Ovary (tissue), 9 donors: ENCODE data around the gene SF3A1. TPM values are rescaled to one million over a fixed set of nuclear protein-coding genes. Genes with fewer than 3 reads are reported as not detected.
A peak's percentile ranks its signal among the peaks of the same experiment; 100 is the strongest.

ENCODE experiments used
- DNase-seq, 5 donors: peaks; one replicate each; pipeline ENCODE4 v3.0.0-alpha.2; 2019 to 2020
- H3K27ac ChIP-seq, 2 donors: fragments of 200-600 bp; one replicate each; pipeline versions ENCODE4 v1.5.1 to v1.8.0; 2019 to 2022
- H3K27me3 ChIP-seq: fragments of 200-600 bp; one replicate; pipeline ENCODE4 v1.8.0; 2022
- H3K36me3 ChIP-seq: fragments of 200-600 bp; sonication (generic); one replicate; pipeline ENCODE4 v1.5.1; 2019
- H3K4me1 ChIP-seq: one replicate; pipeline ENCODE4 v1.8.1; 2013; ENCODE audit warnings: mild to moderate bottlenecking, moderate library complexity; ENCODE audit not compliant: insufficient read depth
- H3K4me3 ChIP-seq: fragments of 200-600 bp; sonication (generic); one replicate; pipeline ENCODE4 v1.5.1; 2017
- H3K9me3 ChIP-seq, 2 donors: fragments of 200-600 bp in 1 of 2; sonication (generic) in 1 of 2; one replicate each; pipeline versions ENCODE4 v1.5.1 to v1.8.1; 2013 to 2019; ENCODE audit warnings: mild to moderate bottlenecking in 1 of 2, moderate library complexity in 1 of 2
- EP300 ChIP-seq: sonication (generic); formaldehyde crosslinking; IDR thresholded peaks from one replicate; pipeline ENCODE4 v1.6.1; 2017; ENCODE audit warnings: antibody characterized with exemption
- POLR2A ChIP-seq: fragments of 450-650 bp; IDR thresholded peaks from one replicate; pipeline ENCODE4 v1.6.1; 2017; ENCODE audit warnings: antibody characterized with exemption, mild to moderate bottlenecking, moderate library complexity
- WGBS, 3 donors: extraction: QIAGEN DNeasy Blood & Tissue Kit in 1 of 3; methylation state at CpG; one replicate each; pipeline versions ENCODE4 v1.1.5 to v1.1.7; 2013 to 2017; 5-methylcytosine and 5-hydroxymethylcytosine counted together
- intact Hi-C, 4 donors: fragments of 100-400 bp; cut with DNase I; formaldehyde crosslinking; loops; one replicate each; pipeline versions ENCODE4 v1.11.0 to v1.15.1; 2022 to 2023
- polyA plus RNA-seq, 2 donors: library from polyadenylated mRNA; stranded (reverse); fragments of 200-250 nt in 1 of 2; fragments of 350-450 nt in 1 of 2; fragmentation: Illumina TruSeq in 1 of 2; extraction: RNeasy Lipid Tissue Mini Kit (QIAGEN cat#74804) in 1 of 2; gene quantifications; one replicate each; pipeline ENCODE4 v1.2.3, GENCODE V29; 2013 to 2014
- total RNA-seq, 7 donors: library from RNA; depleted of rRNA in 2 of 7; stranded (reverse); fragments of >200 nt in 2 of 7; fragmentation: NEBNext Ultra II Directional in 3 of 7; extraction: Animal tissue kit (Norgen Biotek cat#: 25700) in 3 of 7; gene quantifications; one replicate each; pipeline versions ENCODE4 v1.1.0 to v1.2.4, GENCODE V29; 2016 to 2023
- TF ChIP-seq, protein P1 (sequence below), 3 donors: fragments of 450-650 bp in 2 of 3; fragments of 200-600 bp in 1 of 3; IDR thresholded peaks; one replicate each; pipeline versions ENCODE4 v1.5.1 to v1.8.0; 2016 to 2022; ENCODE audit warnings: antibody characterized with exemption in 3 of 3, mild to moderate bottlenecking in 1 of 3
- donor health status: DM: no; HTN: no; CAD: no; lungs with moderate emphysema.
- donor health status: DM: no; HTN: no; CAD: no.
- donor health status: Bipolar disorder and iron deficiency.
- donor health status: DM: yes; HTN: yes; CAD: no.
- donor health status: DM: no; HTN: no; CAD: no.
- donor health status: DM: yes; HTN: yes; CAD: no.

The SF3A1 gene
- total and polyA plus RNA-seq, 9 donors = 36.4 to 211 (median 152) TPM

DNA sequence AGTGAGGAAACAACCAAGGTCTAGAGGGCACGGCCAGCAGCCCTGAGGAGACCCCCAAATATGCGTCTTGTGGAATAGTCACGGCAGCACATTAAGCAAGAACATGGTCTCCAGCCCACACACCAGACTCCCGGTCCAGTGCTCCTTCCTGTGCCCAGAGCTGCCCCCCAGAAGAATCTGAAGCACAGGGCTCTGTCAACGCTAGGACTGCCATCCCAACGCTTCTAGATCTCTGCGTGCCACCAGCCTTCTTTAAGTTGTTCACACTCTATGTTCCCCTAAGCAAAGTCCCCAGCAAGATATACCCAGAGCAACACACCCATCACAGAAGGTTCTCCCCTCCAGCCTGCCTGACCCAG, 36.6 kb upstream of the SF3A1 start:
- H3K4me1 ChIP-seq = peaks cover 4% of the 10 kb centered on the region
- intact Hi-C loops = loop anchor here in 3 of 4 donors (5.0 to 10.0 kb wide), 3 partner anchors 89 to 288 kb away; no protein-coding TSS in a partner anchor
- H3K4me3 ChIP-seq = no peak overlapping the region
- TF ChIP-seq EP300 (no peak), POLR2A (no peak)
- TF ChIP-seq, protein P1, sequence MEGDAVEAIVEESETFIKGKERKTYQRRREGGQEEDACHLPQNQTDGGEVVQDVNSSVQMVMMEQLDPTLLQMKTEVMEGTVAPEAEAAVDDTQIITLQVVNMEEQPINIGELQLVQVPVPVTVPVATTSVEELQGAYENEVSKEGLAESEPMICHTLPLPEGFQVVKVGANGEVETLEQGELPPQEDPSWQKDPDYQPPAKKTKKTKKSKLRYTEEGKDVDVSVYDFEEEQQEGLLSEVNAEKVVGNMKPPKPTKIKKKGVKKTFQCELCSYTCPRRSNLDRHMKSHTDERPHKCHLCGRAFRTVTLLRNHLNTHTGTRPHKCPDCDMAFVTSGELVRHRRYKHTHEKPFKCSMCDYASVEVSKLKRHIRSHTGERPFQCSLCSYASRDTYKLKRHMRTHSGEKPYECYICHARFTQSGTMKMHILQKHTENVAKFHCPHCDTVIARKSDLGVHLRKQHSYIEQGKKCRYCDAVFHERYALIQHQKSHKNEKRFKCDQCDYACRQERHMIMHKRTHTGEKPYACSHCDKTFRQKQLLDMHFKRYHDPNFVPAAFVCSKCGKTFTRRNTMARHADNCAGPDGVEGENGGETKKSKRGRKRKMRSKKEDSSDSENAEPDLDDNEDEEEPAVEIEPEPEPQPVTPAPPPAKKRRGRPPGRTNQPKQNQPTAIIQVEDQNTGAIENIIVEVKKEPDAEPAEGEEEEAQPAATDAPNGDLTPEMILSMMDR (IDR thresholded peaks at IDR 0.05) = no peak
- no peak for DNase-seq
- H3K36me3 ChIP-seq = no peaks in the 10 kb centered on the region
- H3K9me3 ChIP-seq = no peaks in the 10 kb centered on the region
- WGBS, 3 donors = 74 to 78% (median 76%) methylated on average over 7 of the region's 7 CpGs
- no peak overlapping the region for H3K27ac ChIP-seq
- no peaks in the 10 kb centered on the region for H3K27me3 ChIP-seq

DNA sequence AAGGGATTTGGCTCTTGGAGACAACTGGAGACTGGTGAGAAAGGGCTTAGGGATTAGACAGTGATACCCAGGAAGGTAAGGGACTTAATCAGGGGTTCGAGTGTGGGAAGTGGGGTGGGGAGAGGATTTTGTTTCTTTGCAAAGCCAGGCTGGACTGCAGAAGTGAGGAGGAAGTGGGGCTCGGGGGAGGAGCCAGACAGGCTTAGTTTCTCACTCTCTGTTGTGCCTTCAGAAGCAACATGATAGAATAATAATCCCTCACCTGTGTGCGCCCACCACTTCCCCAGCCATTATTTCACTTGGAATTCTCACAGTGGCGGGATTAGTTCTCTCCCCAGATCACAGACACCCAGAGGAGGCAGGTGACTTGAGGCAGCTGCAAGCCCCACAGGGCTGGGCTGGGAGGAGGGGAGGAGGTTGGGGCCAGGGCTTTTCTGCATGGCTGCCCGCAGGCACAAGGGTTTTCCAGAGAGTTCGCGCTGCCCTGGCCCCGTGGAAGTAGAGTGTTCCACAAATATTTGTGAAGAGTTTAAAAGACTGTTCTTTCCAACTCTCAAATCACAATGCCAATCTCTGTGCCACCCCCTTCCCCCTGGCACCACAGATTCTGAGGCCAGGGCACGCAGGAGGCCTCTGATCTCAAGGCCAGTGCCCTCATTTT, 36.1 kb upstream of the SF3A1 start:
- Histone ChIP-seq H3K27ac (no peak overlapping the region), H3K36me3 (no peaks in the 10 kb centered on the region), H3K4me3 (no peak overlapping the region), H3K9me3 (no peaks in the 10 kb centered on the region), H3K4me1 (peaks cover 2% of the 10 kb centered on the region), H3K27me3 (no peaks in the 10 kb centered on the region)
- TF ChIP-seq, protein P1 (IDR thresholded peaks at IDR 0.05) = no peak
- TF ChIP-seq POLR2A (no peak), EP300 (no peak)
- no peak for DNase-seq
- WGBS, 3 donors = 58 to 68% (median 62%) methylated on average over 9 of the region's 9 CpGs
- intact Hi-C loops = loop anchor here in 3 of 4 donors (5.0 to 10.0 kb wide), 3 partner anchors 90 to 288 kb away; no protein-coding TSS in a partner anchor

DNA sequence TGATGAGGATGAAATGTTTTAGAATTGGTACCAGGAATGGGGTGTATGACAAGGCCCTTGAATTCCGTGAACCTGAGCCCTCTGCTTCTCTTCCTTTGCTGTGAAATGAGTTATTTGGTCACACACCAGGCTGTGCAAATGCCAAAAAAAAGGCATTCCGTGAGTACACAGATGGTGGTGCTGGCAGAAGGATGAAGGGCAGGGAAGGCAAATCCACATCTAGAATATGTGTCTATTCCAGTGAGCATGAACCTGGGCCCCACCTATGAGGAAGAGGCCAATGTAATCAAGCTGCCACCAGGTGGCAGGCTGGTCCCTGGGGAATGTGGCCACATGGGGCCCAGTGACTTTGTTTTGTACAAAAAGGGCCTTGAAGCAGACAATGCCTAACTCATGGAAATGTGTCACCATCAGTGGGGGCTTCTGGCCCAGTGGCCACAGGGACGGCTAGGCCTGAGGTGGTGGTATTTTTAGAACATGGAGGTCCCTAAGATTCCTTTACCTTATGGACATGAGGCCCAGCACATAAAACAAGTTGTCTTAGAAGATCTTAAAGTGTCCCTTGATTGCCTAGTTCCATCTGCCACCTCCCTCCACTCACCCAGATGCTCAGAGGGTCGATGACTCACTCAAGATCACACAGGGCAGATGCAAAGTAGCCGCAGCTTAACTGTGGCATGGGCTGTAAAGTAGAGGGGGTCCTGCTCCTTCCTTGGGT, 34.4 kb upstream of the SF3A1 start:
- 63 to 79% (median 69%) methylated on average over 5 of the region's 5 CpGs for WGBS, 3 donors
- TF ChIP-seq, protein P1 (IDR thresholded peaks at IDR 0.05) = peak; percentile 44 to 75 (median 52)
- no peak for TF ChIP-seq EP300
- Histone ChIP-seq H3K4me3 (no peak overlapping the region), H3K27ac (no peak overlapping the region), H3K9me3 (no peaks in the 10 kb centered on the region), H3K4me1 (peaks cover 4% of the 10 kb centered on the region), H3K27me3 (no peaks in the 10 kb centered on the region), H3K36me3 (no peaks in the 10 kb centered on the region)
- DNase-seq = peak; percentile 48 to 71 (median 60)
- intact Hi-C loops = loop anchor here in 3 of 4 donors (5.0 to 10.0 kb wide), 3 partner anchors 91 to 286 kb away; no protein-coding TSS in a partner anchor

GRCh38 chr22:30386960-30387827, 30.5 kb upstream of the SF3A1 start, which contains the start of gene RNF215:
TSS of gene RNF215 (minus strand) at chr22:30387411. CDS start at chr22:30387313, 98 bp downstream.
- WGBS, 3 donors = 2 to 3% (median 2%) methylated on average over 76 to 95 of the region's 95 CpGs
- H3K9me3 ChIP-seq = no peaks in the 10 kb centered on the region
- peak within 1 kb of the TSS; percentile 35 to 61 for H3K27ac ChIP-seq
- intact Hi-C loops = loop anchor here (2.0 to 10.0 kb wide), 7 partner anchors 30 to 282 kb away; partner anchors contain the start of genes CASTOR1 (in 2 of the 4), CCDC157 (in 1 of the 4) and SF3A1 (in 1 of the 4)
- H3K27me3 ChIP-seq = no peaks in the 10 kb centered on the region
- H3K4me1 ChIP-seq = peaks cover 4% of the 10 kb centered on the region
- H3K4me3 ChIP-seq = peak within 1 kb of the TSS; percentile 50
- no peak for TF ChIP-seq POLR2A
- TF ChIP-seq, protein P1 (IDR thresholded peaks at IDR 0.05) = peak; percentile 87 to 97 (median 93)
- no peaks in the 10 kb centered on the region for H3K36me3 ChIP-seq
- peak; percentile 80 to 93 (median 87) for DNase-seq
